HEK293 (cell line): ENCODE data around the gene ADCY4.
A peak's percentile ranks its signal among the peaks of the same experiment; 100 is the strongest.

ENCODE experiments used
- CTCF ChIP-seq: fragments of 450-650 bp; formaldehyde crosslinking; IDR thresholded peaks from 2 replicates; pipeline ENCODE4 v1.5.1; 2016; ENCODE audit warnings: missing biosample characterization, missing genetic modification characterization
- HOXA7 ChIP-seq: sonication (generic); formaldehyde crosslinking; IDR thresholded peaks from 2 replicates; pipeline ENCODE4 v1.8.1; 2022; ENCODE audit warnings: missing genetic modification reagents, borderline replicate concordance
- MYNN ChIP-seq: fragments of 450-650 bp; formaldehyde crosslinking; IDR thresholded peaks from 2 replicates; pipeline ENCODE4 v1.5.1; 2016; ENCODE audit warnings: missing biosample characterization, missing genetic modification characterization, borderline replicate concordance
- TCF7L2 ChIP-seq: IDR thresholded peaks from 2 replicates; pipeline ENCODE4 v1.6.1; 2011; ENCODE audit warnings: low read depth, mild to moderate bottlenecking, inconsistent platforms, low read length, moderate library complexity, borderline replicate concordance
- ZBTB20 ChIP-seq: fragments of 450-650 bp; formaldehyde crosslinking; IDR thresholded peaks from 2 replicates; pipeline ENCODE4 v1.5.1; 2016; ENCODE audit warnings: missing biosample characterization, missing genetic modification characterization
- ZBTB21 ChIP-seq: fragments of 450-650 bp; formaldehyde crosslinking; IDR thresholded peaks from 2 replicates; pipeline ENCODE4 v1.5.1; 2017; ENCODE audit warnings: missing biosample characterization, missing genetic modification characterization
- ZNF175 ChIP-seq: fragments of 450-650 bp; formaldehyde crosslinking; IDR thresholded peaks from 2 replicates; pipeline ENCODE4 v1.5.1; 2016; ENCODE audit warnings: missing biosample characterization, missing genetic modification characterization
- ZNF37A ChIP-seq: fragments of 450-650 bp; IDR thresholded peaks from 2 replicates; pipeline ENCODE4 v1.5.1; 2018; ENCODE audit warnings: missing biosample characterization, missing genetic modification characterization
- ZNF558 ChIP-seq: fragments of 450-650 bp; formaldehyde crosslinking; IDR thresholded peaks from 2 replicates; pipeline ENCODE4 v1.5.1; 2016; ENCODE audit warnings: missing biosample characterization, missing genetic modification characterization
- ZNF707 ChIP-seq: fragments of 450-650 bp; formaldehyde crosslinking; IDR thresholded peaks from 2 replicates; pipeline ENCODE4 v1.5.1; 2016; ENCODE audit warnings: missing biosample characterization, missing genetic modification characterization
- TF ChIP-seq, protein P1 (sequence below): fragments of 450-650 bp; formaldehyde crosslinking; IDR thresholded peaks from 2 replicates; pipeline ENCODE4 v1.5.1; 2016; ENCODE audit warnings: missing biosample characterization, missing genetic modification characterization
- TF ChIP-seq, protein P2 (sequence below): IDR thresholded peaks from 2 replicates; pipeline ENCODE4 v1.6.1; 2011; ENCODE audit warnings: mild to moderate bottlenecking, low read depth, low read length, borderline replicate concordance

DNA sequence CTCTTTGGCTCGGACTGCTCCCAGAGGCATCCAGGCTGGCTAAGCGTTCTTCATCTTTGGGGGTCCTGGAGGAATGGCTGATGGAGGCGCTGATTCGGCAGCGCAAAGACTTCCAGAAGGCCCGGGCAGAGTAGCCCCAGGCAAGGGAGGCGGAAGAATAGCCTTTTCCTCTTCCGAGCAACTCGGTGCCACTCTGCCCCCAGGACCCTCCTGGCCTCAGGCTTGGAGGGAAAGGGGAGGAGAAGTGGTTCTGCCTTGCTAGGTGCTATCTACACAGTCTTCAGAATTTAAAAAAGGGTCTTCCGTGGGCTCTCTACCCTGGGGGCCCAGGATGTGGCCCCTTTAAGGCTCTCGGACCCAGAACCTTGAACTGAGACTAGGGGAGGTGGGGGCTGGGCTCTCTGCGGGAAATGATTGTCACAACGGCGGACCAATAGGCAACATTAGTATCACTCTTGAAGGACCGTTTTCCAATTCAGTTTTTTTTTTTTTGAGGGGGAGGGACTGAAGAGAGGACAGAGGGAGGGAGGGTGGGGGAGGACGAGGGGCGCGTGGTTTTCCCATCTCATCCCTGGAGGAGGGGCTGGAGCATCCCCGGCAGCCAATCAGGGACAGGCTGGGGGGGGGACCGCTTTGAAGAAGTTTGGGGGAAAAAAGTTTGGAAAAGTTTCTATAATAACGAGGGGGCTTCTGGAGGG, 32.8 kb upstream of the ADCY4 start, which contains the start of gene NFATC4:
- no peak for TF ChIP-seq HOXA7
- TF ChIP-seq CTCF (tag by site-specific recombination): no peak
- no peak for TF ChIP-seq TCF7L2
- TF ChIP-seq, protein P1, sequence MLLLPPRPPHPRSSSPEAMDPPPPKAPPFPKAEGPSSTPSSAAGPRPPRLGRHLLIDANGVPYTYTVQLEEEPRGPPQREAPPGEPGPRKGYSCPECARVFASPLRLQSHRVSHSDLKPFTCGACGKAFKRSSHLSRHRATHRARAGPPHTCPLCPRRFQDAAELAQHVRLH: no peak
- TF ChIP-seq ZNF707 (tag by site-specific recombination): no peak
- no peak for TF ChIP-seq MYNN (tag by site-specific recombination)
- no peak for TF ChIP-seq ZNF37A (tag by site-specific recombination)
- no peak for TF ChIP-seq ZNF175 (tag by site-specific recombination)
- no peak for TF ChIP-seq ZNF558 (tag by site-specific recombination)
- TF ChIP-seq ZBTB20 (tag by site-specific recombination): no peak
- TF ChIP-seq ZBTB21 (tag by site-specific recombination): 0 out of 2 replicates have a peak, but pooled peaks have one; percentile 7
- TF ChIP-seq, protein P2, sequence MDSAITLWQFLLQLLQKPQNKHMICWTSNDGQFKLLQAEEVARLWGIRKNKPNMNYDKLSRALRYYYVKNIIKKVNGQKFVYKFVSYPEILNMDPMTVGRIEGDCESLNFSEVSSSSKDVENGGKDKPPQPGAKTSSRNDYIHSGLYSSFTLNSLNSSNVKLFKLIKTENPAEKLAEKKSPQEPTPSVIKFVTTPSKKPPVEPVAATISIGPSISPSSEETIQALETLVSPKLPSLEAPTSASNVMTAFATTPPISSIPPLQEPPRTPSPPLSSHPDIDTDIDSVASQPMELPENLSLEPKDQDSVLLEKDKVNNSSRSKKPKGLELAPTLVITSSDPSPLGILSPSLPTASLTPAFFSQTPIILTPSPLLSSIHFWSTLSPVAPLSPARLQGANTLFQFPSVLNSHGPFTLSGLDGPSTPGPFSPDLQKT: no peak
